Ovary (tissue), 1 donor: ENCODE data around the gene SLC45A3.

Experiments
- EP300 ChIP-seq: sonication (generic); formaldehyde crosslinking; IDR thresholded peaks from one replicate; pipeline ENCODE4 v1.6.1; 2017; ENCODE audit warnings: antibody characterized with exemption
- POLR2A ChIP-seq: fragments of 450-650 bp; IDR thresholded peaks from one replicate; pipeline ENCODE4 v1.6.1; 2017; ENCODE audit warnings: antibody characterized with exemption, mild to moderate bottlenecking, moderate library complexity

- TF ChIP-seq POLR2A, result no peak
- TF ChIP-seq EP300, result no peak
Observed at GRCh38 chr1:205698921-205699320, 18.6 kb upstream of the SLC45A3 start.
